GM06990 (cell line): ENCODE measurements around the gene METTL17.

Experiments
- DNase-seq: peaks from one replicate; pipeline ENCODE4 v3.0.0-alpha.2; 2011; ENCODE audit not compliant: insufficient read length; ENCODE audit errors: extremely low read depth
- H3K27me3 ChIP-seq: replicated peaks from 2 replicates; pipeline ENCODE4 v1.6.0; 2011; ENCODE audit warnings: low read length; ENCODE audit not compliant: control insufficient read depth, insufficient read depth
- H3K36me3 ChIP-seq: 2 replicates; pipeline ENCODE4 v1.5.1; 2011; ENCODE audit warnings: low read length; ENCODE audit not compliant: control insufficient read depth, insufficient read depth
- H3K4me3 ChIP-seq: replicated peaks from 2 replicates; pipeline ENCODE4 v1.5.1; 2011; ENCODE audit warnings: low read depth, mild to moderate bottlenecking, control low read depth, low read length
- TF ChIP-seq, protein P1 (sequence below): IDR thresholded peaks from 2 replicates; pipeline ENCODE4 v1.5.1; 2011; ENCODE audit warnings: low read length, control low read depth, mild to moderate bottlenecking, inconsistent platforms; ENCODE audit not compliant: insufficient read depth, poor library complexity, severe bottlenecking

Gene METTL17

GRCh38 chr14:21030531-21030930 lies 40.8 kb downstream of the METTL17 start:
- DNase-seq: no peak
- no peaks in the 10 kb centered on the region for H3K36me3 ChIP-seq
- peaks cover 6% of the 10 kb centered on the region; the same call in 1 of the 2 replicates for H3K27me3 ChIP-seq
- TF ChIP-seq, protein P1, sequence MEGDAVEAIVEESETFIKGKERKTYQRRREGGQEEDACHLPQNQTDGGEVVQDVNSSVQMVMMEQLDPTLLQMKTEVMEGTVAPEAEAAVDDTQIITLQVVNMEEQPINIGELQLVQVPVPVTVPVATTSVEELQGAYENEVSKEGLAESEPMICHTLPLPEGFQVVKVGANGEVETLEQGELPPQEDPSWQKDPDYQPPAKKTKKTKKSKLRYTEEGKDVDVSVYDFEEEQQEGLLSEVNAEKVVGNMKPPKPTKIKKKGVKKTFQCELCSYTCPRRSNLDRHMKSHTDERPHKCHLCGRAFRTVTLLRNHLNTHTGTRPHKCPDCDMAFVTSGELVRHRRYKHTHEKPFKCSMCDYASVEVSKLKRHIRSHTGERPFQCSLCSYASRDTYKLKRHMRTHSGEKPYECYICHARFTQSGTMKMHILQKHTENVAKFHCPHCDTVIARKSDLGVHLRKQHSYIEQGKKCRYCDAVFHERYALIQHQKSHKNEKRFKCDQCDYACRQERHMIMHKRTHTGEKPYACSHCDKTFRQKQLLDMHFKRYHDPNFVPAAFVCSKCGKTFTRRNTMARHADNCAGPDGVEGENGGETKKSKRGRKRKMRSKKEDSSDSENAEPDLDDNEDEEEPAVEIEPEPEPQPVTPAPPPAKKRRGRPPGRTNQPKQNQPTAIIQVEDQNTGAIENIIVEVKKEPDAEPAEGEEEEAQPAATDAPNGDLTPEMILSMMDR: no peak
- H3K4me3 ChIP-seq: no peak overlapping the region

DNA sequence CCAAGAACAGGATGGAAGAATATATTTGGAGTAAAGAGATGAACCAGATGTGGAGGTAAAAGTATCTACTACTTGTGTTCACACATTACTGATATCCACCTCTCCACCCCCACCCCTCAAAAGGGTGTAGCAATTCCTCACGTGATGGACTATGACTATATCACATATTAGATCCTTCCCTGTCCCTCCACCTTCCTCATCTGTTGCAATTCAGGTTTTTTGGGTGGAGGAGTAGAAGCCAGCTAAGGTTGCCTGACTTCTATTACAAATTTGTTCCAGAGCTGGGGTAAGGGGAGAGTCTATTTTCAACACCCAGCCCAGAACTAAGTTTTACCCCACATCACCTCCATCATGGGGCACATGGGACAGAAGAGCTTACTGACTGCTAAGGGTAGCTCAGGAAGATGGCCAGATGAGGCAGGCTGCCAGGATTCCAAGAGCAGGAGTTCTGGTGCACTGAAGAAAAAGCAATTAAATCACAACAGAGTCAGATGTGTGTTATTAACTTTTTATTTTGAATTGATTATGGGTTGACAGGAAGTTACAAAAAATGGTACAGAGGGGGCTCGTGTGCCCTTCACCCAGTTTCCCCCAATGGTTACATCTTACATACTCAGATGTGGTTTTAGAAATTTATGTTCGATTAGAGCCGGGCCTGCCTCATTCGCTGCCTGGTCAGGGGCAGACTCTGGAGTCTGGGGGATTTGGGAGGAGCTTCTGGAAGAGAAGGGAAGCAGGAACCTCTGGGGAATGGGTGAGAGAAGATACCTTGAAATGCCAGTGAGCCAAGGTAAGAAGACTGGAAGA lies 42.7 kb downstream of the METTL17 start:
- peaks cover 6% of the 10 kb centered on the region; the same call in 1 of the 2 replicates for H3K27me3 ChIP-seq
- no peaks in the 10 kb centered on the region for H3K36me3 ChIP-seq
- DNase-seq: no peak
- H3K4me3 ChIP-seq: no peak overlapping the region
- TF ChIP-seq, protein P1: no peak

GRCh38 chr14:21033133-21033698 lies 43.4 kb downstream of the METTL17 start:
- DNase-seq: no peak
- Histone ChIP-seq H3K27me3 (peaks cover 4% of the 10 kb centered on the region; the same call in 1 of the 2 replicates), H3K4me3 (no peak overlapping the region), H3K36me3 (no peaks in the 10 kb centered on the region)
- TF ChIP-seq, protein P1: no peak

DNA sequence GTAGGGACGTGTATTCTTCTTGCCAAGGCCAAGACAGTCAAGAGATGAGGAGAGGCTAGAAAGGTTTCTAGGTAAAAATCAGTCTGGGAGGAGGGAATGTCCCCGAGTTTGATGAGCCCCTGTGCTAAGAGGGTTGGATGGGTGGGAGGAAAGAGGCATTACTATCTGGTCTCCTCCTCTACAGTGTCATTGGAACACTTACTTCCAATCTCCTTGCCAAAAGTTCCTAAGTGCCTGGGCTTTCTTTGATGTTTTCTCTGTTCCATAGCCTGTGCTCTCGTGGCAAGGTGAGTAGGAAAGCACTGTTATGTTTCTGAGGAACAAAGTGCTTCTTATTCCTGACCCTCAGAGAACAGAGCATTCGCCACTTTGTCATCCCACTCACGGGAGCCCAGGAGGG lies 44.9 kb downstream of the METTL17 start, which contains the start of gene RNASE13:
TSS of gene RNASE13 (minus strand) at position 101 of the 400 bp plus-strand sequence. CDS start 519 bp downstream, outside the sequence.
- Histone ChIP-seq H3K27me3 (peaks cover 4% of the 10 kb centered on the region; the same call in 1 of the 2 replicates), H3K36me3 (no peaks in the 10 kb centered on the region), H3K4me3 (no peak within 1 kb of the TSS)
- TF ChIP-seq, protein P1: no peak
- no peak for DNase-seq

DNA sequence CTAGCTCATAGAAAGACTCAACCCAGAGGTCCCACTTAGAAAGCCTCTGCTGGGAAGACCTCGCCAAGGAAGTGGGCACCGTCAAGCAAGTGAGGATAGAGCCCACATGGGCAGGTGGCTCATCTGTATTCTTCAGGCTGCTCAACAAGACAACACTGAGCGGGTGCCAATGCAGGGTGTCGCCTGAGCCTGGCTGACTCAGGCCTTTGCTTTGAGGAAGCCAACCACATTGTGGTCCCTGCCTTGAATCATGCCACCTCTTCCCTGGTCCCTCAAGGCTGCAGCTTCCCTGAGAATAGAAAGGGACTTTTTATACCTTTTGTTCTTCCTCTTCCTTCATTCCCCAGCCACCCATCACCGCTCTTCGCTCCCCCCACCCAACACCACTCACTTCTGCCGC lies 47.0 kb downstream of the METTL17 start:
- TF ChIP-seq, protein P1: no peak
- Histone ChIP-seq H3K4me3 (no peak overlapping the region), H3K27me3 (peaks cover 1% of the 10 kb centered on the region; the same call in 1 of the 2 replicates), H3K36me3 (no peaks in the 10 kb centered on the region)
- DNase-seq: no peak
